ENCODE data around the gene NAB1. TPM values are rescaled to one million over a fixed set of nuclear protein-coding genes. Genes with fewer than 3 reads are reported as not detected.

NAB1 gene
- total and polyA plus RNA-seq, 7 donors = 8.4 to 102 (median 53.7) TPM

- WGBS, 2 donors = 87 to 92% methylated on average over 11 of the region's 11 CpGs
- intact Hi-C loops (cut with DNase I) = no loop called here
- TF ChIP-seq POLR2A (IDR thresholded peaks at IDR 0.05) (no peak), EP300 (IDR thresholded peaks at IDR 0.05) (no peak), POLR2AphosphoS5 (IDR thresholded peaks at IDR 0.05) (no peak), CTCF (IDR thresholded peaks at IDR 0.05) (no peak)
- Histone ChIP-seq H3K4me3 (no peak overlapping the region), H3K9me3 (no peaks in the 10 kb centered on the region), H3K27ac (no peak overlapping the region), H3K4me1 (no peaks in the 10 kb centered on the region), H3K27me3 (no peaks in the 10 kb centered on the region), H3K36me3 (peaks cover 0 to 29% (median 2%) of the 10 kb centered on the region in 4 donors)
- no peak for DNase-seq
Measured at GRCh38 chr2:190694479-190694878, 45.6 kb downstream of the NAB1 start.

GRCh38 chr2:190695739-190696138 lies 46.9 kb downstream of the NAB1 start:
- Histone ChIP-seq H3K36me3 (peaks cover 0 to 20% (median 2%) of the 10 kb centered on the region in 4 donors), H3K27ac (no peak overlapping the region), H3K4me1 (no peaks in the 10 kb centered on the region), H3K9me3 (no peaks in the 10 kb centered on the region), H3K4me3 (no peak overlapping the region), H3K27me3 (no peaks in the 10 kb centered on the region)
- no peak for DNase-seq
- 79 to 89% methylated on average over 4 of the region's 4 CpGs for WGBS, 2 donors
- TF ChIP-seq EP300 (IDR thresholded peaks at IDR 0.05) (no peak), POLR2AphosphoS5 (IDR thresholded peaks at IDR 0.05) (no peak), POLR2A (IDR thresholded peaks at IDR 0.05) (no peak), CTCF (IDR thresholded peaks at IDR 0.05) (no peak)
- intact Hi-C loops (cut with DNase I) = no loop called here

DNA sequence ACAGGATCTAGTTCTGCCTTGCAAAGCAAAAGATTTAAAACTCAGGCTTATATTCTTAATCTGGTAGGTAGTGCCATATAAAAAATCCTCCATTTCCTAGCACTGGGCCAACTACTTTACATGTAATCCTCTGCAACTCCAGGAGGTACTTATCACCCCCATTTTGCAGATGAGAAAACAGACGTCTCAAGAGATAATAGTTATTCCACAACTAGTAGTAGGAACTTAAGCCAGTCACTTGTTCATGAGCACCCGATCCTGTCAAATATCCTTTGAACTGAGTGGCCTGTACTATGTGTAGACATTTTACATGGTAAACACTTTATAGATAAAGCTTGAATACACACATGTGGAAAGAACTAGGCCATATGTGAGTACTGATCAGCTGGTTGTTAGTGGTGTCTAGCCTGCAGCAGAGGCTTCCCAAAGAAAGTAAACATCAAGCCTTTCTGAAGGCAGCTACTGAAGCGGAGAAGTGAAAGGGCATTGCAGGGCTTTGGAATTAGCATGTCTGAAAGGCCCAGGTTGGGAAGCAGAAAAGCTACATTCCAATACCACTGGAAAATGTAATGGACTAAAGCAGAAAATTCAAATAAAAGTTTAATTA lies 48.0 kb downstream of the NAB1 start:
- intact Hi-C loops (cut with DNase I) = no loop called here

GRCh38 chr2:190697421-190697820 lies 48.5 kb downstream of the NAB1 start:
- Histone ChIP-seq H3K9me3 (no peaks in the 10 kb centered on the region), H3K27me3 (no peaks in the 10 kb centered on the region), H3K27ac (no peak overlapping the region), H3K4me3 (no peak overlapping the region), H3K36me3 (peaks cover 0 to 5% (median 2%) of the 10 kb centered on the region in 4 donors), H3K4me1 (no peaks in the 10 kb centered on the region)
- 78 to 86% methylated on average over 4 of the region's 4 CpGs for WGBS, 2 donors
- TF ChIP-seq POLR2AphosphoS5 (IDR thresholded peaks at IDR 0.05) = no peak
- intact Hi-C loops (cut with DNase I) = no loop called here
- DNase-seq = no peak

More for the DNA sequence above, 48.0 kb downstream of the NAB1 start:
- no peak for TF ChIP-seq CTCF (IDR thresholded peaks at IDR 0.05)
- no peak for TF ChIP-seq POLR2AphosphoS5 (IDR thresholded peaks at IDR 0.05)
- TF ChIP-seq EP300 (IDR thresholded peaks at IDR 0.05) = no peak
- TF ChIP-seq POLR2A (IDR thresholded peaks at IDR 0.05) = no peak
- no peak overlapping the region for H3K27ac ChIP-seq
- H3K9me3 ChIP-seq = no peaks in the 10 kb centered on the region
- 58 to 81% methylated on average over 3 of the region's 3 CpGs for WGBS, 2 donors
- DNase-seq = no peak
- H3K27me3 ChIP-seq = no peaks in the 10 kb centered on the region
- peaks cover 0 to 10% (median 2%) of the 10 kb centered on the region in 4 donors for H3K36me3 ChIP-seq
- H3K4me3 ChIP-seq = no peak overlapping the region
- no peaks in the 10 kb centered on the region for H3K4me1 ChIP-seq

GRCh38 chr2:190698895-190699294 lies 50.0 kb downstream of the NAB1 start:
- intact Hi-C loops (cut with DNase I) = no loop called here
- Histone ChIP-seq H3K9me3 (no peaks in the 10 kb centered on the region), H3K27ac (no peak overlapping the region), H3K4me3 (no peak overlapping the region), H3K27me3 (no peaks in the 10 kb centered on the region), H3K36me3 (no peaks in the 10 kb centered on the region), H3K4me1 (no peaks in the 10 kb centered on the region)
- DNase-seq = no peak
- TF ChIP-seq EP300 (IDR thresholded peaks at IDR 0.05) = no peak
- no peak for TF ChIP-seq CTCF (IDR thresholded peaks at IDR 0.05)
- TF ChIP-seq POLR2AphosphoS5 (IDR thresholded peaks at IDR 0.05) = no peak
- no peak for TF ChIP-seq POLR2A (IDR thresholded peaks at IDR 0.05)
- 82 to 91% methylated on average over 5 of the region's 5 CpGs for WGBS, 2 donors
